Gastrocnemius medialis (tissue), 4 donors: ENCODE measurements around the gene ANKS1B. TPM values are rescaled to one million over a fixed set of nuclear protein-coding genes. Genes with fewer than 3 reads are reported as not detected.

Experiments
- ATAC-seq, 2 donors: fragments of 150-250 bp; one replicate each; pipeline ENCODE4 v1.9.1; 2016
- DNase-seq, 2 donors: peaks; one replicate each; pipeline ENCODE4 v3.0.0-alpha.2; 2019
- H3K27ac ChIP-seq, 4 donors: fragments of 200-600 bp; sonication (generic); 1 replicate in 1 of 4; 2 replicates in 3 of 4; pipeline ENCODE4 v1.5.1; 2016 to 2018; ENCODE audit warnings: mild to moderate bottlenecking in 2 of 4, moderate library complexity in 1 of 4
- H3K27me3 ChIP-seq, 3 donors: fragments of 200-600 bp; sonication (generic) in 2 of 3; 1 replicate in 1 of 3; 2 replicates in 2 of 3; pipeline versions ENCODE4 v1.5.1 to v1.6.0; 2016 to 2019; ENCODE audit warnings: mild to moderate bottlenecking in 1 of 3, moderate library complexity in 1 of 3
- H3K36me3 ChIP-seq, 2 donors: fragments of 200-600 bp; sonication (generic) in 1 of 2; one replicate each; pipeline ENCODE4 v1.5.1; 2017 to 2018
- H3K4me1 ChIP-seq, 2 donors: fragments of 200-600 bp; sonication (generic) in 1 of 2; one replicate each; pipeline ENCODE4 v1.5.1; 2016 to 2017; ENCODE audit warnings: mild to moderate bottlenecking in 2 of 2
- H3K4me3 ChIP-seq, 4 donors: fragments of 200-600 bp; sonication (generic) in 3 of 4; 1 replicate in 1 of 4; 2 replicates in 3 of 4; pipeline ENCODE4 v1.5.1; 2016 to 2019; ENCODE audit warnings: mild to moderate bottlenecking in 2 of 4
- H3K9me3 ChIP-seq, 3 donors: fragments of 200-600 bp; sonication (generic) in 2 of 3; 1 replicate in 1 of 3; 2 replicates in 2 of 3; pipeline ENCODE4 v1.5.1; 2016 to 2019
- CTCF ChIP-seq, 5 experiments: fragments of 450-650 bp in 3 of 5; fragments of 200-600 bp in 2 of 5; sonication (generic) in 2 of 5; IDR thresholded peaks in 4 of 5; conservative IDR thresholded peaks in 1 of 5; 1 replicate in 4 of 5; 2 replicates in 1 of 5; pipeline ENCODE4 v1.5.1; 2016 to 2019; ENCODE audit warnings: antibody characterized with exemption in 5 of 5, mild to moderate bottlenecking in 3 of 5, moderate library complexity in 3 of 5
- POLR2A ChIP-seq, 2 donors: fragments of 450-650 bp; IDR thresholded peaks; one replicate each; pipeline ENCODE4 v1.6.1; 2017; ENCODE audit warnings: antibody characterized with exemption in 2 of 2, mild to moderate bottlenecking in 2 of 2, moderate library complexity in 2 of 2
- in situ Hi-C, 4 donors: fragments of 200-750 bp; cut with MboI; loops; one replicate each; pipeline versions ENCODE4 v1.15.0 to v1.8.0; 2017; ENCODE audit warnings: low sequenced_read_pairs in 4 of 4
- intact Hi-C: fragments of 100-400 bp; cut with DNase I; formaldehyde crosslinking; loops from one replicate; pipeline ENCODE4 v1.15.1; 2023; ENCODE audit warnings: low total_unique reads
- total RNA-seq, 4 donors: library from RNA; depleted of rRNA; stranded (reverse); fragments of >200 nt; gene quantifications; one replicate each; pipeline versions ENCODE4 v1.1.0 to v1.2.3, GENCODE V29; 2016

The ANKS1B gene
- total RNA-seq, 4 donors from 2014 or later, result 3.9 to 14.5 (median 5.7) TPM

DNA sequence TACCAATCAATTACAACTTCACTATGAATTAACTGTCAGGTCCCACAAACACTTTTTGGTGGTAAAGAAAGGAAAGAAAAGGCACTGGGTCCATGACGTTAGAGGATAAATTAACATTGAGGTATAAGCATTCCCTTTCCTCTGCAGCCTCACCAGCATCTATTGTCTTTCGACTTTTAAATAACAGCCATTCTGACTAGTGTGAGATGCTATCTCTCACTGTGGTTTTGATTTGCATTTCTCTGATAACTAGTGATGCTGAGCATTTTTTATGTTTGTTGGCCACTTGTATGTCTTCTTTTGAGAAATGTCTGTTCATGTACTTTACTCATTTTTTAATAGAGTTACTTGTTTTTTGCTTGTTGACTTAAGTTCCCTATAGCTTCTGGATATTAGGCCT is 9.4 kb downstream of the ANKS1B start:
- no peak for DNase-seq
- ATAC-seq, result no peak
- H3K27me3 ChIP-seq, result no peaks in the 10 kb centered on the region
- no peak overlapping the region for H3K4me3 ChIP-seq
- in situ Hi-C loops (loop anchor here in 1 of 4 donors (25.0 kb wide), 1 partner anchor 163 kb away; no protein-coding TSS in a partner anchor), intact Hi-C loops (no loop called here)
- H3K36me3 ChIP-seq, result no peaks in the 10 kb centered on the region
- H3K4me1 ChIP-seq, result peaks cover 0 to 8% of the 10 kb centered on the region in 2 donors
- H3K27ac ChIP-seq, result no peak overlapping the region
- TF ChIP-seq POLR2A (IDR thresholded peaks at IDR 0.05) (no peak), CTCF (IDR thresholded peaks at IDR 0.05 in 4 of 5, conservative IDR thresholded peaks at IDR 0.05 in 1 of 5) (no peak)
- H3K9me3 ChIP-seq, result no peaks in the 10 kb centered on the region

DNA sequence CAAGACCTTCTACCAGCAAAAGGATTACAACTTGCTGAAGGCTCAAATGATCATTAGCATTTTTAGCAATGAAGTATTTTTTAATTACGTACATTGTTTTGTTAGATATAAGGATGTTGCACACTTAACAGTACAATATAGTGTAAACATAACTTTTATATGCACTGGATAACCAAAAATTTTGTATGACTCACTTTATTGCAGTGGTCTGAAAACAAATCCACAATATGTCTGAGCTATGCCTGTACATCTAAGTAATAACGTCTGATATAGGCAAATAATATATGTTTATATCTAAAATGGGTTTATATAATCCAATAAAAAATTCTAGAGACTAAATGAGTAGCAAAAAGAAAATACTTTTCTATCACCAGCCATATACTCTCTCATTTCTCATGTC is 10.6 kb downstream of the ANKS1B start:
- Histone ChIP-seq H3K27ac (no peak overlapping the region), H3K9me3 (no peaks in the 10 kb centered on the region), H3K4me3 (no peak overlapping the region), H3K27me3 (no peaks in the 10 kb centered on the region), H3K36me3 (no peaks in the 10 kb centered on the region), H3K4me1 (peaks cover 0 to 8% of the 10 kb centered on the region in 2 donors)
- no peak for ATAC-seq
- DNase-seq, result no peak
- TF ChIP-seq POLR2A (IDR thresholded peaks at IDR 0.05) (no peak), CTCF (IDR thresholded peaks at IDR 0.05 in 4 of 5, conservative IDR thresholded peaks at IDR 0.05 in 1 of 5) (no peak)
- intact Hi-C loops (no loop called here), in situ Hi-C loops (no loop called here)

DNA sequence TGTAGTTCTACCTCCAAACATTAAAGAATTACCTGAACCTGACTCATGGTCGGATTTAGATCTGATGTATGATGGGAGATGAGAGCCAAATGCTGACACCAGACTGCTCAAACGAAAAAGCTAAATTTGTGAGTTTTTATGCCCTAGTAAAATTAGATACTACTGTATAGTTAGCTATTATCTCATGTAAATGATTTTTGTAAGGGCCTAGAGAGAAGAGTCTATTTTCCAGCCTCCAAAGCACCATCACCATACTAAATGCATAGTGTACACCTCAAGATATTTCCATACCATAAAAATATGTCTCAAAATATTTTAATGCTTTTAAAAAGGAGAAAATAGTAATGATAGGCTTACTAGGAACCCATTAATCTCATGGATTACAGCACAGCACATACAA is 18.3 kb downstream of the ANKS1B start:
- intact Hi-C loops, result no loop called here
- TF ChIP-seq POLR2A (IDR thresholded peaks at IDR 0.05) (no peak), CTCF (IDR thresholded peaks at IDR 0.05 in 4 of 5, conservative IDR thresholded peaks at IDR 0.05 in 1 of 5) (no peak)
- H3K27me3 ChIP-seq, result no peaks in the 10 kb centered on the region
- no peak for ATAC-seq
- no peaks in the 10 kb centered on the region for H3K4me1 ChIP-seq
- in situ Hi-C loops, result no loop called here
- no peak overlapping the region for H3K4me3 ChIP-seq
- H3K36me3 ChIP-seq, result no peaks in the 10 kb centered on the region
- no peak for DNase-seq
- H3K27ac ChIP-seq, result no peak overlapping the region
- H3K9me3 ChIP-seq, result no peaks in the 10 kb centered on the region

- H3K9me3 ChIP-seq, result no peaks in the 10 kb centered on the region
- DNase-seq (no peak), ATAC-seq (peak; percentile 44 to 46)
- peaks cover 15 to 24% of the 10 kb centered on the region in 2 donors for H3K4me1 ChIP-seq
- TF ChIP-seq CTCF (IDR thresholded peaks at IDR 0.05 in 4 of 5, conservative IDR thresholded peaks at IDR 0.05 in 1 of 5) (no peak), POLR2A (IDR thresholded peaks at IDR 0.05) (no peak)
- no peaks in the 10 kb centered on the region for H3K27me3 ChIP-seq
- H3K36me3 ChIP-seq, result no peaks in the 10 kb centered on the region
- peak overlapping the region in 1 of 4 donors; percentile 32 for H3K4me3 ChIP-seq
- H3K27ac ChIP-seq, result peak overlapping the region; percentile 13 to 66 (median 46)
- in situ Hi-C loops (no loop called here), intact Hi-C loops (loop anchor here (2.0 kb wide), 1 partner anchor 24 kb away; the partner anchor contains the start of gene ANKS1B)
Observed at GRCh38 chr12:99960311-99960710, 24.4 kb downstream of the ANKS1B start.
